HepG2 (cell line): ENCODE data around the gene GPR158. TPM values are rescaled to one million over a fixed set of nuclear protein-coding genes. Genes with fewer than 3 reads are reported as not detected.

Experiments used
- ATAC-seq: fragments of 200-7000 bp; cut with Tn5 transposase; 3 replicates; pipeline ENCODE4 v1.9.1; 2020; ENCODE audit warnings: mild to moderate bottlenecking, moderate library complexity
- BruUV-seq: library from RNA; stranded (reverse); fragments of 400-500 nt; replicated peaks from 2 replicates; lab custom pipeline; 2021; lab: Mats Ljungman, UMichigan
- CTCF ChIA-PET: fragments of 300-600 bp; formaldehyde crosslinking; extraction: SDS; loops from one replicate; lab custom pipeline; 2021; ENCODE audit warnings: low total read pairs, inconsistent platforms, low intra/inter-chr PET ratio; lab: Yijun Ruan, JAX
- POLR2A ChIA-PET: fragments of 350-600 bp; sonication (Branson Sonifier 250); formaldehyde crosslinking; loops from one replicate; lab custom pipeline; 2020; ENCODE audit warnings: antibody characterized with exemption, inconsistent platforms; lab: Yijun Ruan, JAX
- DNase-seq: peaks from one replicate; pipeline ENCODE4 v3.0.0-alpha.2; 2015; ENCODE audit warnings: low spot score
- FAIRE-seq: peaks from 3 replicates; lab custom pipeline; 2011; peaks lifted over from hg19 to GRCh38; lab: Jason Lieb, UNC
- H2AFZ ChIP-seq: one replicate; pipeline ENCODE4 v1.6.1; 2011; ENCODE audit warnings: low read length, inconsistent platforms
- H3K27ac ChIP-seq: fragments of 300-600 bp; 3 replicates; pipeline ENCODE4 v1.8.0; 2011; ENCODE audit warnings: mixed run types, mild to moderate bottlenecking, mixed read lengths, low read length, inconsistent platforms; ENCODE audit not compliant: insufficient read depth; ENCODE audit errors: extremely low read length
- H3K27me3 ChIP-seq, 2 experiments: fragments of 200-600 bp in 1 of 2; 2 replicates in 1 of 2; 3 replicates in 1 of 2; pipeline versions ENCODE4 v1.6.0 to v1.8.0; 2011; ENCODE audit warnings: low read length in 2 of 2, mild to moderate bottlenecking in 2 of 2, moderate library complexity in 2 of 2, inconsistent platforms in 1 of 2; ENCODE audit not compliant: insufficient read depth in 2 of 2, control insufficient read depth in 1 of 2
- H3K36me3 ChIP-seq, 2 experiments: fragments of 200-600 bp in 1 of 2; replicated peaks in 1 of 2; 2 replicates in 1 of 2; 3 replicates in 1 of 2; pipeline versions ENCODE4 v1.5.1 to v1.8.0; 2011; ENCODE audit warnings: low read length in 2 of 2, inconsistent platforms in 1 of 2; ENCODE audit not compliant: insufficient read depth in 2 of 2, control insufficient read depth in 1 of 2
- H3K4me1 ChIP-seq: 2 replicates; pipeline ENCODE4 v1.5.1; 2012; ENCODE audit warnings: low read length, inconsistent platforms; ENCODE audit not compliant: insufficient read depth
- H3K4me2 ChIP-seq: 2 replicates; pipeline ENCODE4 v1.6.0; 2011; ENCODE audit warnings: low read depth, low read length, inconsistent platforms
- H3K4me3 ChIP-seq, 3 experiments: fragments of 200-600 bp in 1 of 3; sonication (generic), shearing (Covaris generic) in 1 of 3; replicated peaks in 1 of 3; 2 replicates each; pipeline ENCODE4 v1.5.1; 2011 to 2016; ENCODE audit warnings: low read length in 3 of 3, inconsistent platforms in 2 of 3, low read depth in 2 of 3, mild to moderate bottlenecking in 2 of 3, control low read depth in 1 of 3, mixed read lengths in 1 of 3; ENCODE audit not compliant: insufficient read depth in 1 of 3
- H3K79me2 ChIP-seq: one replicate; pipeline ENCODE4 v1.6.1; 2011; ENCODE audit warnings: low read length, inconsistent platforms; ENCODE audit not compliant: insufficient read depth
- H3K9ac ChIP-seq: 2 replicates; pipeline ENCODE4 v1.6.0; 2011; ENCODE audit warnings: mild to moderate bottlenecking, low read depth, low read length, inconsistent platforms; ENCODE audit not compliant: insufficient read depth
- H3K9me3 ChIP-seq: 2 replicates; pipeline ENCODE4 v1.5.1; 2012; ENCODE audit warnings: mild to moderate bottlenecking, low read length
- H4K20me1 ChIP-seq: 2 replicates; pipeline ENCODE4 v1.6.0; 2011; ENCODE audit warnings: inconsistent platforms, mild to moderate bottlenecking, low read length, moderate library complexity; ENCODE audit not compliant: insufficient read depth
- AGO2 ChIP-seq: fragments of 200-400 bp; formaldehyde crosslinking; optimal IDR thresholded peaks from 2 replicates; pipeline ENCODE3; 2017; ENCODE audit warnings: mild to moderate bottlenecking, low read depth, low read length, moderate library complexity
- BRCA1 ChIP-seq: sonication (generic); formaldehyde crosslinking; IDR thresholded peaks from 2 replicates; pipeline ENCODE4 v1.4.0; 2020; ENCODE audit warnings: missing genetic modification reagents
- KLF11 ChIP-seq: IDR thresholded peaks from 2 replicates; pipeline ENCODE4 v1.6.1; 2016; ENCODE audit warnings: missing compliant biosample characterization
- NFYC ChIP-seq: IDR thresholded peaks from 2 replicates; pipeline ENCODE4 v1.6.1; 2016; ENCODE audit warnings: missing genetic modification reagents, missing compliant biosample characterization
- NR3C1 ChIP-seq: sonication (generic); formaldehyde crosslinking; IDR thresholded peaks from 2 replicates; pipeline ENCODE4 v1.4.0; 2020; ENCODE audit warnings: missing genetic modification reagents
- ZNF205 ChIP-seq: IDR thresholded peaks from 2 replicates; pipeline ENCODE4 v1.6.1; 2018; ENCODE audit warnings: missing biosample characterization, missing genetic modification reagents
- ZNF317 ChIP-seq: sonication (generic); formaldehyde crosslinking; IDR thresholded peaks from 2 replicates; pipeline ENCODE4 v1.5.0; 2020; ENCODE audit warnings: mild to moderate bottlenecking, missing genetic modification reagents
- ZNF331 ChIP-seq: sonication (generic); formaldehyde crosslinking; IDR thresholded peaks from 2 replicates; pipeline ENCODE4 v1.4.0; 2020; ENCODE audit warnings: missing genetic modification reagents
- ZNF383 ChIP-seq: sonication (generic); formaldehyde crosslinking; IDR thresholded peaks from 2 replicates; pipeline ENCODE4 v1.4.0; 2020; ENCODE audit warnings: missing genetic modification reagents, mild to moderate bottlenecking, borderline replicate concordance
- ZSCAN22 ChIP-seq: sonication (generic); formaldehyde crosslinking; IDR thresholded peaks from 2 replicates; pipeline ENCODE4 v1.4.0; 2020; ENCODE audit warnings: mild to moderate bottlenecking, missing genetic modification reagents
- WGBS: methylation state at CpG from one replicate; pipeline ENCODE4 v1.1.6; 2017; ENCODE audit warnings: low lambda C conversion rate; 5-methylcytosine and 5-hydroxymethylcytosine counted together
- in situ Hi-C: cut with HindIII; loops from 2 replicates; pipeline ENCODE4 v1.10.0; 2017; ENCODE audit warnings: low pct_unique_long_range_greater_than_20kb; ENCODE audit not compliant: extremely low pct_ligation_motif_present
- intact Hi-C: fragments of 100-400 bp; cut with micrococcal nuclease; formaldehyde crosslinking; loops from one replicate; pipeline ENCODE4 v1.10.0; 2022; ENCODE audit not compliant: unreplicated experiment
- polyA plus RNA-seq, 8 experiments: library from polyadenylated mRNA; depleted of rRNA in 3 of 8; stranded (reverse) in 7 of 8; unstranded in 1 of 8; fragments of >200 nt; fragmentation: Illumina TruSeq in 4 of 8; extraction: Trizol in 4 of 8; gene quantifications; 2 replicates each; pipeline versions ENCODE4 v1.2.1 to v1.2.3, GENCODE V29; 2011 to 2016; ENCODE audit warnings: low read depth in 4 of 8, missing spikeins in 1 of 8, mixed read lengths in 1 of 8; ENCODE audit not compliant: insufficient read depth in 1 of 8
- total RNA-seq, 5 experiments: library from RNA; depleted of rRNA; stranded (reverse); fragments of >200 nt; fragmentation: Illumina TruSeq; extraction: Trizol; gene quantifications; 2 replicates each; pipeline ENCODE4 v1.2.3, GENCODE V29; 2016; ENCODE audit warnings: low read depth in 1 of 5
- TF ChIP-seq, protein P1 (sequence below): sonication (generic); formaldehyde crosslinking; IDR thresholded peaks from 2 replicates; pipeline ENCODE4 v1.4.0; 2020; ENCODE audit warnings: missing genetic modification reagents

Gene GPR158
- total and polyA plus RNA-seq, 2 of the 13 experiments (the other 11 are each of a cell fraction or from before 2014, with no cell fraction given), result not detected

DNA sequence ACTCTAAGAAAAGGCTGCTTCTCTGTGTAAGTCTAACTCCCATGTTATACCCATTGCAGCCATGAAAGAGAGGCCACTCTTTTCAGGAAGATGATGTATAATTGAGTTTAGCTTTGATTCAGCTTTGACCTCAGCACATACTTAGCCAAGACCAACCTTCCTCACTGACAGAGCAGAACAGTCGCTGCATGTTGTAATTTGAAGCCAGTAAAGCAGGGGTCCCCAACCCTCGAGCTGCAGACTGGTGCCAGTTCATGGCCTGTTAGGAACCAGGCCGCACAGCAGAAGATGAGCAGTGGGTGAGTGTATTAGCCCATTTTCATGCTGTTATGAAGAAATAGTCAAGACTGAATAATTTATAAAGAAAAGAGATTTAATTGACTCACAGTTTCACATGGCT lies 223.9 kb downstream of the GPR158 start:
- H3K9me3 ChIP-seq, result no peaks in the 10 kb centered on the region
- H4K20me1 ChIP-seq, result no peaks in the 10 kb centered on the region
- POLR2A ChIA-PET, result no interaction called here
- TF ChIP-seq ZNF205, result no peak
- TF ChIP-seq BRCA1, result no peak
- no peak for TF ChIP-seq AGO2
- TF ChIP-seq ZSCAN22 (CRISPR knock-in tag), result no peak
- TF ChIP-seq, protein P1, sequence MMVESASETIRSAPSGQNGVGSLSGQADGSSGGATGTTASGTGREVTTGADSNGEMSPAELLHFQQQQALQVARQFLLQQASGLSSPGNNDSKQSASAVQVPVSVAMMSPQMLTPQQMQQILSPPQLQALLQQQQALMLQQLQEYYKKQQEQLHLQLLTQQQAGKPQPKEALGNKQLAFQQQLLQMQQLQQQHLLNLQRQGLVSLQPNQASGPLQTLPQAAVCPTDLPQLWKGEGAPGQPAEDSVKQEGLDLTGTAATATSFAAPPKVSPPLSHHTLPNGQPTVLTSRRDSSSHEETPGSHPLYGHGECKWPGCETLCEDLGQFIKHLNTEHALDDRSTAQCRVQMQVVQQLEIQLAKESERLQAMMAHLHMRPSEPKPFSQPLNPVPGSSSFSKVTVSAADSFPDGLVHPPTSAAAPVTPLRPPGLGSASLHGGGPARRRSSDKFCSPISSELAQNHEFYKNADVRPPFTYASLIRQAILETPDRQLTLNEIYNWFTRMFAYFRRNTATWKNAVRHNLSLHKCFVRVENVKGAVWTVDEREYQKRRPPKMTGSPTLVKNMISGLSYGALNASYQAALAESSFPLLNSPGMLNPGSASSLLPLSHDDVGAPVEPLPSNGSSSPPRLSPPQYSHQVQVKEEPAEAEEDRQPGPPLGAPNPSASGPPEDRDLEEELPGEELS, result no peak
- no peak for TF ChIP-seq ZNF331 (CRISPR knock-in tag)
- no peak for TF ChIP-seq KLF11 (CRISPR knock-in tag)
- TF ChIP-seq ZNF383, result no peak
- TF ChIP-seq NFYC (CRISPR knock-in tag), result no peak
- no peak for TF ChIP-seq ZNF317 (CRISPR knock-in tag)
- TF ChIP-seq NR3C1 (CRISPR knock-in tag), result no peak
- TF ChIP-seq, all 625 proteins: peak for 0
- DNase-seq (no peak), ATAC-seq (no peak), FAIRE-seq (no peak)
- Histone ChIP-seq H3K27me3 (no peaks in the 10 kb centered on the region; a peak in 1 of 5 replicates), H3K9ac (no peak overlapping the region), H3K4me3 (no peak overlapping the region), H3K36me3 (no peaks in the 10 kb centered on the region), H3K79me2 (no peaks in the 10 kb centered on the region), H3K27ac (no peak overlapping the region), H3K4me2 (no peak overlapping the region), H2AFZ (no peak overlapping the region), H3K4me1 (no peaks in the 10 kb centered on the region)
- in situ Hi-C loops (no loop called here), intact Hi-C loops (no loop called here)
- WGBS, result 30% methylated on average over 3 of the region's 3 CpGs
- BruUV-seq, result no TSS peak
- CTCF ChIA-PET, result no interaction called here
